Cardiac septum (tissue), 1 donor: ENCODE measurements around the gene MUC4. TPM values are rescaled to one million over a fixed set of nuclear protein-coding genes. Genes with fewer than 3 reads are reported as not detected.
"Not testable (repeated sequence)": the region's sequence is repeated elsewhere in the genome, so short reads cannot be mapped to it uniquely, and the experiment has no call there.

ENCODE experiments used
- DNase-seq: peaks from one replicate; pipeline ENCODE4 v3.0.0-alpha.2; 2020; ENCODE audit warnings: low spot score
- intact Hi-C: fragments of 100-400 bp; cut with DNase I; formaldehyde crosslinking; loops from one replicate; pipeline ENCODE4 v1.14.0; 2022
- total RNA-seq: library from RNA; stranded (reverse); fragmentation: NEBNext Ultra II Directional; extraction: Animal tissue kit (Norgen Biotek cat#: 25700); gene quantifications from one replicate; pipeline ENCODE4 v1.2.1, GENCODE V29; 2021
- donor health status: DM: no; HTN: no; CAD: no.

The MUC4 gene
- total RNA-seq, 1 donor from 2014 or later, result 0.03 TPM

DNA sequence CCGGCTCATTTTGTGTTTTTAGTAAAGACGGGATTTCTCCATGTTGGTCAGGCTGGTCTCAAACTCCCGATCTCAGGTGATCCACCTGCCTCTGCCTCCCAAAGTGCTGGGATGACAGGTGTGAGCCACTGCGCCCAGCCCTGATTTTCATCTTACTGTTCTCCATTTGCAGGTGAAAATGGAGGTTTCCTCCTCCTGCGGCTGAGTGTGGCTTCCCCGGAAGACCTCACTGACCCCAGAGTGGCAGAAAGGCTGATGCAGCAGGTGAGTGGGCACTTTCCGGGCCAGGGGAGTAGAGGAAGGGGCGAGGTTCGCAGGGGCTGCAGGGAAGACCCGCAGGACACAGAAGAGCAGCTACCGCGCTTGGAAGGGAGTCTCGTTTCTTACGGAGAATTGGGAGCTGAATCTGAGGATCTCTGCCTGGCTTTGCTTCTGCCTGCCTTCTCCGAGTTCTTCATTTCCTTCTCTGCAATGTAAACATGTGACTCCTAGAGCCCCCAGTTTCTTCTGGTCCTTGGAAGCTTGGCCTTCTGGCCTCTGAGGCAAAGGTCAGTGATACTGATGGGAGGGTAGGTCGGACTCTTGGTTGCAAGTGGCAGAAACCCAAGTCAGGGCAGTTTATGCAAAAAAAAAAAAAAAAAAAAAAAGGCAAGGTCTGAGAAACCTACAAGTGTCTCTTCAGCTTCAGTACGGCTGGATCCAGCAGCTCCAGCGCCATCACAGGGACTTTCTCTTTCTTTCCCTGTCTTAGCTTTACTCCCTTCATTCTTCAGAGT, 82.1 kb downstream of the MUC4 start:
- DNase-seq, result peak; percentile 75
- intact Hi-C loops, result no loop called here

- DNase-seq, result peak; percentile 59
- intact Hi-C loops, result not testable (repeated sequence)
Observed at GRCh38 chr3:195728789-195729188, 82.9 kb downstream of the MUC4 start.

- peak; percentile 76 for DNase-seq
- intact Hi-C loops, result no loop called here
Observed at GRCh38 chr3:195727606-195728195, 84.0 kb downstream of the MUC4 start.

DNA sequence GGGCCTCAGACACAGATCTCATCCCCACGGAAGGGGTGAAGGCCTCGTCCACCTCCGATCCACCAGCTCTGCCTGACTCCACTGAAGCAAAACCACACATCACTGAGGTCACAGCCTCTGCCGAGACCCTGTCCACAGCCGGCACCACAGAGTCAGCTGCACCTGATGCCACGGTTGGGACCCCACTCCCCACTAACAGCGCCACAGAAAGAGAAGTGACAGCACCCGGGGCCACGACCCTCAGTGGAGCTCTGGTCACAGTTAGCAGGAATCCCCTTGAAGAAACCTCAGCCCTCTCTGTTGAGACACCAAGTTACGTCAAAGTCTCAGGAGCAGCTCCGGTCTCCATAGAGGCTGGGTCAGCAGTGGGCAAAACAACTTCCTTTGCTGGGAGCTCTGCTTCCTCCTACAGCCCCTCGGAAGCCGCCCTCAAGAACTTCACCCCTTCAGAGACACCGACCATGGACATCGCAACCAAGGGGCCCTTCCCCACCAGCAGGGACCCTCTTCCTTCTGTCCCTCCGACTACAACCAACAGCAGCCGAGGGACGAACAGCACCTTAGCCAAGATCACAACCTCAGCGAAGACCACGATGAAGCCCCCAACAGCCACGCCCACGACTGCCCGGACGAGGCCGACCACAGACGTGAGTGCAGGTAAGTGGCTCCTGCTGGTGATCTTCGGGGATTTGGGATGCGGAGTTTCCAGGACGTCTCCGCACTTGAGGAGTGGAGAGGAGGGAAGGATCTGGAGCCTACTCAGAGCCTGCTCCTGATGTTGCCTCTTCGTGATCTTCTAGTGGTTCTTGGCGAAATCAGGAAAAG, 85.6 kb downstream of the MUC4 start:
- intact Hi-C loops, result not testable (repeated sequence)

DNA sequence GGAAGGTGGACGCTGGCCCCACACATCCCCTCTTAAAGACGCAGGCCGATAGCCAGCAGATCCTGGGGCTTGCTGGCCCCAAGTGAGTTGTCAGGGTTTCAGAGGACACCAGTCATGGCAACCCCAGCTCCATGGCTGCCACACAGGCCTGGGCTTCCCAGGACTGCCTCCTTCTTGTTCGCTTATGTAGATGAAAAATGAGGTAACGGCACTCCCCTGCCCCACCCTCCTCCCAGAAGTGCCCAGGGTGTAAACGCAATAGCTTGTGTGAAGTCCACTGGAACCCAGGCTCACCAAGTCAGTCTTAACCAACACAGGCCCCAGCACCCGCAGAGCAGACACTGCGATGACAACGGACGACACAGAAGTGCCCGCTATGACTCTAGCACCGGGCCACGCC, 87.4 kb downstream of the MUC4 start:
- DNase-seq, intact Hi-C loops: not testable (repeated sequence)

More for the DNA sequence above, 85.6 kb downstream of the MUC4 start:
- DNase-seq, result peak; percentile 50

DNA sequence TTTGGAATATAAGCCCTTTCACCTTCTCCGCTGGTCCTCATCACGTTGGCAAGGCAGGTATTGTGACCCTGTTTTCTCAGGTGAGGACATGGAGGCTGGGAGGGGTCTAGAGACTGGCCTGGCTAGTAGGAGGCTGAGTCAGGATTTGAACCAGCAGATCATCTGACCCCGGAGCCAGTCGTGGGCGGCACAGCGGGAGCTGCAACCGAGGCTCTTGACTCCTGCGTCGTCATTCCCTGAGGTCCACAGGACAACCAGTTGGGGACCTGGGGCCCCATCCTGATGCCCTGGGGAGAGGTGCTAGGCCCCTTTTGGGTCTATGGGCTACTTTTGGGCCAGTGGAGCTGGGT, 88.8 kb downstream of the MUC4 start:
- intact Hi-C loops, DNase-seq: not testable (repeated sequence)

GRCh38 chr3:195722139-195722995, 89.4 kb downstream of the MUC4 start:
- intact Hi-C loops, DNase-seq: not testable (repeated sequence)

- intact Hi-C loops, result loop anchor here (2.0 kb wide), 1 partner anchor 104 kb away; no protein-coding TSS in a partner anchor
- peak; percentile 76 for DNase-seq
Observed at GRCh38 chr3:195720831-195721506, 90.8 kb downstream of the MUC4 start, which contains the start of gene MUC20. MUC20 (plus strand) TSS chr3:195720978; CDS start chr3:195721008, 30 bp downstream.

DNA sequence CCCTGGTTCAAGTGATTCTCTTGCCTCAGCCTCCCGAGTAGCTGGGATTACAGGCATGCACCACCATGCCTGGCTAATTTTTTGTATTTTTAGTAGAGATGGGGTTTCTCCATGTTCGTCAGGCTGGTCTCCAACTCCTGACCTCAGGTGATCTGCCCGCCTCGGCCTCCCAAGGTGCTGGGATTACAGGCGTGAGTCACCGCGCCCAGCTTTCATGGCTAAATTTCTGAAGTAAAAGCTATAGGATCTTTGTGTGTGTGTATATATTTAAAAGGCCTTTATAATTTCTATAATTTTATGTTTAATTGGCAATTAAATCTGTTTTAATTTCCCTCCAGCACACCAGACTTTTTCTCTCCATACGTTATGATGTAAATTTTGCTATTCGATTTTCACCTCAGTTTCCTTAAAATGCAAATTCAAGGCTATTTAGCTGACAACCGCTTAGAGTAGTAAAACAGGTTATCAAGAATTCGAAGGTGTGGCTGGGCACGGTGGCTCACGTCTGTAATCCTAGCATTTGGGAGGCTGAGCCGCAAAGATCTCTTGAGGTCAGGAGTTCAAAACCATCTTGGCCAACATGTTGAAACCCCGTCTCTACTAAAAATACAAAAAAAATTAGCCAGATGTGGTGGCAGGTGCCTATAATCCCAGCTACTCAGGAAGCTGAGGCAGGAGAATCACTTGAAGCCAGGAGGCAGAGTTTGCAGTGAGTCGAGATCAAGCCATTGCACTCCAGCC, 92.0 kb downstream of the MUC4 start:
- peak; percentile 10 for DNase-seq
- intact Hi-C loops, result loop anchor here (2.0 kb wide), 1 partner anchor 103 kb away; no protein-coding TSS in a partner anchor

DNA sequence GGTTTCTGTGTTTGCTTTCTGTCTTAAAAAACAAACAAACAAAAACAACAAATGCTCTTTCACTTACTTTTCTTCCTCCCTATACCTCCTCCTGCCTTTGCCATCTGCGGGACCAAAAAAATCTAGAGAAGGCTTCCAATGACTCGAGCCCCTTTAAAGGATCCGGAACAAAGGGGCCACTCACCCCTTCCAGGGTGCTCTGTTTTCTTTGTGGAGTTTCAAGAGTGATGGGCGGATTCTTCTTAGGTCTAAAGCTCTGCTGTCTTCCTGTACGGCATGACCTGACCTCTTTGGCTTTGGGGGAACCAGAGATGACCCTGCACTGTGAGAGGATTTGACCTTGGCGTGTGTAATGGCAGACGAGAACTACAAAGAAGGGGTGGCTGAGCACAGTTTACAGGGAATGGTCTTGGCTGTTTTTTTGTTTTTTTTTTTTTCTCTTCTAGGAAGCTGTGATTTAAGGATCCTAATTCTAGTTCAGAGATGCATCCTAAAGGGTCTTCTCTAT, 93.2 kb downstream of the MUC4 start:
- no peak for DNase-seq
- intact Hi-C loops, result no loop called here

- intact Hi-C loops, result no loop called here
- no peak for DNase-seq
Observed at GRCh38 chr3:195717852-195718476, 93.8 kb downstream of the MUC4 start.

GRCh38 chr3:195717416-195717815, 94.3 kb downstream of the MUC4 start:
- intact Hi-C loops, result no loop called here
- no peak for DNase-seq

GRCh38 chr3:195715583-195716266, 96.0 kb downstream of the MUC4 start:
- intact Hi-C loops, result no loop called here
- no peak for DNase-seq

- no peak for DNase-seq
- intact Hi-C loops, result no loop called here
Observed at GRCh38 chr3:195715134-195715533, 96.6 kb downstream of the MUC4 start.

- intact Hi-C loops, result no loop called here
- DNase-seq, result no peak
Observed at GRCh38 chr3:195714380-195715011, 97.2 kb downstream of the MUC4 start.

- DNase-seq, intact Hi-C loops: not testable (repeated sequence)
Observed at GRCh38 chr3:195713150-195713549, 98.6 kb downstream of the MUC4 start.
